HG03469 (cell line): ENCODE data around the gene OR4X1.
"Not testable (repeated sequence)": the region's sequence is repeated elsewhere in the genome, so short reads cannot be mapped to it uniquely, and the experiment has no call there.

Experiments used
- ATAC-seq: cut with Tn5 transposase; IDR thresholded peaks from one replicate; pipeline ENCODE4 v1.9.1; 2021; ENCODE audit warnings: mild to moderate bottlenecking, moderate library complexity, moderate number of reproducible peaks; ENCODE audit not compliant: unreplicated experiment

Gene OR4X1

DNA sequence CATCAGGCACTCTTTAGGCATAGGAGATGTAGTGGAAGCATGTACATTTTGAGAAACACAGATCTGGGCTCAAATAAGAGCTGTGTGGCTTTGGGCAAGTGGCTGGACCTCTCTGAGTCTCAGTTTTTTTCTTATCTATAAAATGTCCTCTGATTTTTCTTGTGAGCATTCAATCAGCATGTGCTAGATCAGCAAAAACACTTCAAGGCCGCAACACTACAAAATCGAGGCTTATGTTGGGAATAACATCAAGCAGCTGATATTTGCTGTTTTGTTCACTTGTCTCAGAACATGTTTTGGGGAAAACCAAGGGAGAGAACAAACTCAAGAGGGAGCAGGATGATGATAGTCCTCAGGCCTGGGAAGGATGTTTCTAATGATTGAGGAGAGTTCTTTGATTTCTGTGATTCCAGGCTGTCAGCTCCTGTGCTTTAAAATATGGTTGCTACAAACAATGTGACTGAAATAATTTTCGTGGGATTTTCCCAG, at the start of gene OR4X1:
TSS of gene OR4X1 (plus strand) at position 439 of the 489 bp plus-strand sequence. CDS start at position 439, 0 bp downstream.
- no peak for ATAC-seq

GRCh38 chr11:48216510-48216909, 47.2 kb upstream of the OR4X1 start, which contains the start of gene OR4B1:
OR4B1 (plus strand) TSS chr11:48216810; CDS start chr11:48216810, 0 bp downstream.
- ATAC-seq, result no peak

GRCh38 chr11:48228761-48229160, 34.9 kb upstream of the OR4X1 start:
- ATAC-seq, result no peak

GRCh38 chr11:48230057-48230456, 33.6 kb upstream of the OR4X1 start:
- ATAC-seq, result not testable (repeated sequence)

- ATAC-seq, result no peak
Observed at GRCh38 chr11:48237727-48238126, 25.9 kb upstream of the OR4X1 start.

DNA sequence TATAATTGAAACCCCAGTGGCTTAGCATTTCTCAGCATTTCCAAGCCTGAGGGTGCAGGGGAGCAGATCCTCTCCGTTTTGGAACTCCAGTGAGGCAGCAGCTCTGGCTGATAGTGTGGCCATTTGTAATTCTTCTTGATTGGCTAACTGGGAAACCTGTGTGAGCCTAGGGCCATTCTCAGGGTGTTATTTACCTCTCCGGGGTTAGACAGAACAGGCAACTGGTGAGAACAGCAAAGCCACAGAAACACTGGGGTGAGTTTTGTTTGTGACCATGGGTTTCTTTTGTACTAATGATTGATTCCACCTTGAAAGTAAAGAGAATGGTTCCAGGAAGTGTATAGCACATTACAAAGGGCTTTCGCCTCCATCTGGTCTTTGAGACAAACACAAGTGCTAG, 21.2 kb upstream of the OR4X1 start:
- no peak for ATAC-seq

GRCh38 chr11:48244804-48245203, 18.9 kb upstream of the OR4X1 start, which contains the start of gene OR4X2:
OR4X2 (plus strand) TSS chr11:48245104; CDS start chr11:48245104, 0 bp downstream.
- no peak for ATAC-seq

DNA sequence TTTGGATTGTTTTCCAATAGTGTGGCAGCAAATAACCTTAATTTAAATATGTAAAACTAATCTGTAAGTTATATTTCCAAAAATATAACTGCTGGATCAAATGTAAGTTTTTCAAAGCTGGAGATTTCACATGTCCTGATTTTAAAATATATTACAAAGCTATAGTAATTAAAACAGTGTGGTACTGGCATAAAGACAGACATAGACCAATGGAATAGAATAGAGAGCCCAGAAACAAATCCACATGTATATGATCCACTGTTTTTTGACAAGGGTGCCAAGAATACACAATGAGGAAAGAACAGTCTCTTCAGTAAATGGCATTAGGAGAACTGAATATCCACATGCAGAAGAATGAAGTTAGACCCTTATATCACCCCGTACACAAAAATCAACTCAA, 14.8 kb upstream of the OR4X1 start:
- no peak for ATAC-seq

- ATAC-seq, result no peak
Observed at GRCh38 chr11:48261600-48261999, 2.1 kb upstream of the OR4X1 start.

DNA sequence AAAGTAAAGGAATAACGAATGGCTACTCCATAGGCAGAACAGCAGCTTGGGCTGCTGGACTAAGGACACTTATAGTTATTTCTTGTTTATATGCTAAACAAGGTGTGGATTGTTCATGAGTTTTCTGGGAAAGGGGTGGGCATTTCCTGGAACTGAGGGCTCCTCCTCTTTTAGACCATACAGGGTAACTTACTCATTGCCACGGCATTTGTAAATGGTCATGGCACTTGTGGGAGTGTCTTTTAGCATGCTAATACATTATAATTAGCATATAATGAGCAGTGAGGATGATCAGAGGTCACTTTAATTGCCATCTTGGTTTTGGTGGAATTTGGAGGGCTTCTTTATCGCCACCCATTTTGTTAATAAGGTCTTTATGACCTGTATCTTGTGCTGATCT, 7.0 kb downstream of the OR4X1 start:
- ATAC-seq, result no peak

DNA sequence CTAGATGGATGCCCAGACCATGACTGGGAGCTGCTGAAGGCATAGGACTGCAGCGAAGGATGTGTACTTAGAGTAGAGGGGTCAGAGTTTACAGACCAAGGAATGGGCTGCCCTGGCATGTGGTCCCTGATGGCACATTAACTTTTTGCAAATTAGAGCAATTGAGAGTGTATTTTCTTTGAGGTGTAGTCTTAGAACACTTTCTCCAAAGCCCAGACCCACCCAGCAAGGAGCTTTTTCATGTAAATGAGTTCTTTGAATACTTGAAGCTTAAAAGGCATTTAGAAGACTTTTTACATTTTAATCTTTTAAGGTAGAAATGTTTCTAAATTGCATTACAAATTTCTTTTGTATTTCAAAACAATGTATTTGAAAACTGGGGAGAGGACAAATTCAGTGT, 8.9 kb downstream of the OR4X1 start:
- ATAC-seq, result no peak

DNA sequence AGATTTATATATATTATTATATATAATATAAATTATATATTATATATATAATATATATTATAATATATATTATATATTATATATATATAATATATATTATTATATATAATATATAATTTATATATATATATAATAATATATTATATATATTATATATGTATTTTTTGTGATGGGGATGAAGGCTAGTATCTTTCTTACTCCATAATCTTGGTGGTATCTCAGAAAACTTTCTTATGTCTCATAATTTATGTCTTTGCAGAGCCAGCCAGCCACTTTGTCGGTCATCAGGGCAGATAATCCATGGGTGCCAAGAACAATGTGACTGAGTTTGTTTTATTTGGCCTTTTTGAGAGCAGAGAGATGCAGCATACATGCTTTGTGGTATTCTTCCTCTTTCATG, 42.3 kb downstream of the OR4X1 start, which contains the start of gene OR4S1:
TSS of gene OR4S1 (plus strand) at position 301 of the 400 bp plus-strand sequence. CDS start at position 301, 0 bp downstream.
- ATAC-seq, result no peak

GRCh38 chr11:48307760-48308386, 44.2 kb downstream of the OR4X1 start:
- ATAC-seq, result peak; percentile 81

GRCh38 chr11:48313590-48313989, 49.9 kb downstream of the OR4X1 start:
- ATAC-seq, result not testable (repeated sequence)
